ENCODE data around the gene TDRD1. TPM values are rescaled to one million over a fixed set of nuclear protein-coding genes. Genes with fewer than 3 reads are reported as not detected.
A peak's percentile ranks its signal among the peaks of the same experiment; 100 is the strongest.
"Not testable (repeated sequence)": the region's sequence is repeated elsewhere in the genome, so short reads cannot be mapped to it uniquely, and the experiment has no call there.

TDRD1 gene
- total RNA-seq, 1 donor = 0.43 TPM

- H3K4me3 ChIP-seq (ENCODE audit: low read depth, low read length) = no peak overlapping the region
- peak; percentile 53 for DNase-seq (ENCODE audit: low read depth)
- TF ChIP-seq, protein P1, sequence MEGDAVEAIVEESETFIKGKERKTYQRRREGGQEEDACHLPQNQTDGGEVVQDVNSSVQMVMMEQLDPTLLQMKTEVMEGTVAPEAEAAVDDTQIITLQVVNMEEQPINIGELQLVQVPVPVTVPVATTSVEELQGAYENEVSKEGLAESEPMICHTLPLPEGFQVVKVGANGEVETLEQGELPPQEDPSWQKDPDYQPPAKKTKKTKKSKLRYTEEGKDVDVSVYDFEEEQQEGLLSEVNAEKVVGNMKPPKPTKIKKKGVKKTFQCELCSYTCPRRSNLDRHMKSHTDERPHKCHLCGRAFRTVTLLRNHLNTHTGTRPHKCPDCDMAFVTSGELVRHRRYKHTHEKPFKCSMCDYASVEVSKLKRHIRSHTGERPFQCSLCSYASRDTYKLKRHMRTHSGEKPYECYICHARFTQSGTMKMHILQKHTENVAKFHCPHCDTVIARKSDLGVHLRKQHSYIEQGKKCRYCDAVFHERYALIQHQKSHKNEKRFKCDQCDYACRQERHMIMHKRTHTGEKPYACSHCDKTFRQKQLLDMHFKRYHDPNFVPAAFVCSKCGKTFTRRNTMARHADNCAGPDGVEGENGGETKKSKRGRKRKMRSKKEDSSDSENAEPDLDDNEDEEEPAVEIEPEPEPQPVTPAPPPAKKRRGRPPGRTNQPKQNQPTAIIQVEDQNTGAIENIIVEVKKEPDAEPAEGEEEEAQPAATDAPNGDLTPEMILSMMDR (IDR thresholded peaks at IDR 0.05; ENCODE audit: insufficient read depth, low read depth, low read length) = no peak
These were observed 37.1 kb upstream of the TDRD1 start for GRCh38 chr10:114142018-114142417.

DNA sequence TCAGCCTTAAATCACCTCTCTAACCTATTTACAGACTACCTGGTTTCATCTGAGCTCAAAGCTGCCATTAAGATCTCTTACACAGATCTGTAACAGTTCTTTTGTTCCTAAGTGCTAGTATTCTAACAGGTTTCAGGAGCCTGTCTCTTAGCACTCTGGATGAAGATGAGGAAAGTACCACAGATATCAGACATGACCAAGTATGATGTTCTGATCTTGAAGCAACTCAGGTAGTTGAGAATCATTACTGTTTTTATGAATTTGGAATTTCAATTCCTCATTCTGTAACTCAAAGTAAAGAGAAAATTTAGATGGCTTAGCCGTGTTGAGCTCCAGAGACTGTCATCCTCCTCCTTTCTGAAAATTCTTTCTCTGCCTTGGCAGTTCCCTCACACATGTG lies 36.0 kb upstream of the TDRD1 start:
- no peak for DNase-seq (ENCODE audit: low read depth)
- TF ChIP-seq, protein P1 (IDR thresholded peaks at IDR 0.05; ENCODE audit: insufficient read depth, low read depth, low read length) = no peak
- H3K4me3 ChIP-seq (ENCODE audit: low read depth, low read length) = no peak overlapping the region

DNA sequence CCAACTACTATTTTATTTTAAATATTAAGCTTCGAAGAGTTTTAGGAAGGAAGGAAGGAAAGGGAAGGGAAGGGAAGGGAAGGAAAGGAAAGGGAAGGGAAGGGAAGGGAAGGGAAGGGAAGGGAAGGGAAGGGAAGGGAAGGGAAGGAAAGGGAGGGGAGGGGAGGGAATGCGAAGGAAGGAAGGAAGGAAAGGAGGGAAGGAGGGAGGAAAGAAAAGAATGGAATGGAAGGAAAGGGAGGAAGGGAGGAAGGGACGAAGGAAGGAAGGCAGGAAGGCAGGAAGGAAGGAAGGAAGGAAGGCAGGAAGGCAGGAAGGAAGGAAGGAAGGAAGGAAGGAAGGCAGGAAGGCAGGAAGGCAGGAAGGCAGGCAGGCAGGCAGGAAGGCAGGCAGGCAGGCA lies 29.7 kb upstream of the TDRD1 start:
- DNase-seq (ENCODE audit: low read depth); H3K4me3 ChIP-seq (ENCODE audit: low read depth, low read length): not testable (repeated sequence)

- no peak overlapping the region for H3K4me3 ChIP-seq (ENCODE audit: low read depth, low read length)
- peak; percentile 40 for DNase-seq (ENCODE audit: low read depth)
- TF ChIP-seq, protein P1 (IDR thresholded peaks at IDR 0.05; ENCODE audit: insufficient read depth, low read depth, low read length) = no peak
These were observed 27.7 kb upstream of the TDRD1 start for GRCh38 chr10:114151486-114151885.

DNA sequence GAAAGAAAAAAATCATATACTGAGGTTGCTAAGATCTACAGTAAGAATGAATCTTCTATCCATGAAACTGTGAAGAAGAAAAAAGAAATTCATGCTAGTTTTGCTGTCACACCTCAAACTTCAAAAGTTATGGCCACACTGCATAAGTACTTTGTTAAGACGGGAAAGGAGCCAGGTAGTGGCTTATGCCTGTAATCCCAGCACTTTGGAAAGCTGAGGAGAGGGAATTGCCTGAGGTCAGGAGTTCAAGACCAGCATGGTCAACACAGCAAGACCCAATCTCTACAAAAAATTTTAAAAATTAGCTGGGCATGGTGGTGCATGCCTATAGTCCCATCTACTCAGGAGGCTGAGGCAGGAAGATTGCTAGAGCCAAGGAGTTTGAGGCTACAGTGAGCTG lies 27.3 kb upstream of the TDRD1 start:
- H3K4me3 ChIP-seq (ENCODE audit: low read depth, low read length) = no peak overlapping the region
- DNase-seq (ENCODE audit: low read depth) = no peak
- TF ChIP-seq, protein P1 (IDR thresholded peaks at IDR 0.05; ENCODE audit: insufficient read depth, low read depth, low read length) = no peak

- DNase-seq (ENCODE audit: low read depth) = no peak
- TF ChIP-seq, protein P1 (IDR thresholded peaks at IDR 0.05; ENCODE audit: insufficient read depth, low read depth, low read length) = no peak
These were observed 21.2 kb upstream of the TDRD1 start for GRCh38 chr10:114157912-114158311.

DNA sequence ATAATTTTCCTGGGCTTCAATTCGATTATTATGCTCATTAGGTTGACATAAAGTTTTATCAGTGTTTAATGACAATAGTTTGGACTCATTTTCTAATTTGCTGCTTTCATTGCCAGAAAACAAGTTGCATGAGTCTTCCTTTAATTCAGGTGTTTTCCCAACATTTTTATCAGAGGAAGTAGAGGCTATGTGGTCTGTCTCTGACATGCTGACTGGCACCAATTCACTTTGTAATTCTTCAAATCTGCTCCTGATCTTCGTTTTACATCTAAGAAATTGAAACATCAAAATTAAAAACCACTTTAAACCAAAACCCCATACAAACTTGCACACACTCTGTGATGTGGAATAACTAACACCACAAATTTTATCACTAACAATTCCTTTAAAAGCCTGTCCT lies 16.1 kb upstream of the TDRD1 start:
- no peak overlapping the region for H3K4me3 ChIP-seq (ENCODE audit: low read depth, low read length)
- TF ChIP-seq, protein P1 (IDR thresholded peaks at IDR 0.05; ENCODE audit: insufficient read depth, low read depth, low read length) = no peak
- DNase-seq (ENCODE audit: low read depth) = no peak

More at GRCh38 chr10:114157912-114158311, 21.2 kb upstream of the TDRD1 start:
- H3K4me3 ChIP-seq (ENCODE audit: low read depth, low read length) = no peak overlapping the region
